T-cell (primary cell): ENCODE results near the gene RASL10A. TPM values are rescaled to one million over a fixed set of nuclear protein-coding genes. Genes with fewer than 3 reads are reported as not detected.

Source experiments
- ATAC-seq, 4 experiments: fragments of 200-7000 bp in 3 of 4; fragments of 150-1000 bp in 1 of 4; cut with Tn5 transposase; replicated peaks in 1 of 4; 1 replicate in 3 of 4; 2 replicates in 1 of 4; pipeline ENCODE4 v1.10.0; 2021; ENCODE audit warnings: moderate library complexity in 3 of 4, mild to moderate bottlenecking in 2 of 4, moderate number of reproducible peaks in 1 of 4
- CTCF ChIA-PET, 2 donors: fragments of 300-600 bp; sonication (Branson Sonifier 250); formaldehyde crosslinking; loops; one replicate each; lab custom pipeline; 2022; ENCODE audit warnings: antibody characterized with exemption in 2 of 2; lab: Charles Lee
- POLR2A ChIA-PET, 2 donors: fragments of 300-600 bp; sonication (Branson Sonifier 250); formaldehyde crosslinking; loops; one replicate each; lab custom pipeline; 2022; ENCODE audit warnings: antibody characterized with exemption in 2 of 2; lab: Charles Lee
- DNase-seq, 35 experiments: peaks; one replicate each; pipeline versions ENCODE4 v3.0.0 to v3.0.0-alpha.2; 2013 to 2023
- H3K27ac ChIP-seq: one replicate; pipeline ENCODE4 v1.5.1; 2013; ENCODE audit warnings: low read length
- H3K27me3 ChIP-seq, 2 experiments: replicated peaks in 1 of 2; 1 replicate in 1 of 2; 2 replicates in 1 of 2; pipeline versions ENCODE4 v1.6.1 to v1.7.0; 2013; ENCODE audit warnings: low read length in 1 of 2, mixed read lengths in 1 of 2; ENCODE audit not compliant: control insufficient read depth in 2 of 2, insufficient read depth in 2 of 2; ENCODE audit errors: extremely low read depth in 1 of 2
- H3K36me3 ChIP-seq, 2 donors: 1 replicate in 1 of 2; 2 replicates in 1 of 2; pipeline versions ENCODE4 v1.6.1 to v1.7.0; 2013; ENCODE audit warnings: low read length in 1 of 2; ENCODE audit not compliant: control insufficient read depth in 2 of 2, insufficient read depth in 1 of 2; ENCODE audit errors: extremely low read depth in 1 of 2
- H3K4me1 ChIP-seq, 2 experiments: 1 replicate in 1 of 2; 2 replicates in 1 of 2; pipeline versions ENCODE4 v1.6.1 to v1.7.0; 2013; ENCODE audit warnings: low read length in 2 of 2, mixed read lengths in 1 of 2; ENCODE audit not compliant: insufficient read depth in 2 of 2, control insufficient read depth in 1 of 2; ENCODE audit errors: extremely low read depth in 1 of 2
- H3K4me3 ChIP-seq, 2 donors: 1 replicate in 1 of 2; 2 replicates in 1 of 2; pipeline versions ENCODE4 v1.5.1 to v1.7.0; 2013; ENCODE audit warnings: mild to moderate bottlenecking in 2 of 2, low read length in 1 of 2, moderate library complexity in 1 of 2; ENCODE audit not compliant: control insufficient read depth in 1 of 2; ENCODE audit errors: extremely low read depth in 1 of 2
- H3K9me3 ChIP-seq: 2 replicates; pipeline ENCODE4 v1.7.0; 2013
- H3K27ac Mint-ChIP-seq, 2 donors: one replicate each; pipeline ENCODE4 v1.8.0; 2020 to 2021; ENCODE audit warnings: mild to moderate bottlenecking in 2 of 2, mixed read lengths in 2 of 2
- H3K27me3 Mint-ChIP-seq, 2 donors: one replicate each; pipeline ENCODE4 v1.8.0; 2021 to 2022; ENCODE audit warnings: mixed read lengths in 2 of 2
- H3K36me3 Mint-ChIP-seq: one replicate; pipeline ENCODE4 v1.8.0; 2021; ENCODE audit warnings: mixed read lengths
- H3K4me1 Mint-ChIP-seq, 3 donors: one replicate each; pipeline ENCODE4 v1.8.0; 2020 to 2022; ENCODE audit warnings: mixed read lengths in 3 of 3, mild to moderate bottlenecking in 1 of 3
- H3K4me3 Mint-ChIP-seq, 3 donors: one replicate each; pipeline ENCODE4 v1.8.0; 2020 to 2022; ENCODE audit warnings: mild to moderate bottlenecking in 3 of 3, mixed read lengths in 3 of 3, moderate library complexity in 3 of 3
- H3K9me3 Mint-ChIP-seq, 3 donors: one replicate each; pipeline ENCODE4 v1.8.0; 2020 to 2022; ENCODE audit warnings: mixed read lengths in 3 of 3
- WGBS: methylation state at CpG from one replicate; pipeline ENCODE4 v1.1.5; 2013; ENCODE audit warnings: missing lambda C conversion rate; ENCODE audit not compliant: insufficient coverage; 5-methylcytosine and 5-hydroxymethylcytosine counted together
- total RNA-seq, 35 experiments: library from RNA in 6 of 35; stranded (reverse) in 6 of 35; fragments of 120-200 nt in 1 of 35; gene quantifications; one replicate each; pipeline versions ENCODE4 v1.2.1 to v1.2.4 and lab custom pipeline; 2013 to 2026

The RASL10A gene
- total RNA-seq, 5 donors from 2014 or later (not counting 1 experiment from before 2014, with no cell fraction given): 0.33 to 1.2 (median 0.71) TPM; not detected in 1

DNA sequence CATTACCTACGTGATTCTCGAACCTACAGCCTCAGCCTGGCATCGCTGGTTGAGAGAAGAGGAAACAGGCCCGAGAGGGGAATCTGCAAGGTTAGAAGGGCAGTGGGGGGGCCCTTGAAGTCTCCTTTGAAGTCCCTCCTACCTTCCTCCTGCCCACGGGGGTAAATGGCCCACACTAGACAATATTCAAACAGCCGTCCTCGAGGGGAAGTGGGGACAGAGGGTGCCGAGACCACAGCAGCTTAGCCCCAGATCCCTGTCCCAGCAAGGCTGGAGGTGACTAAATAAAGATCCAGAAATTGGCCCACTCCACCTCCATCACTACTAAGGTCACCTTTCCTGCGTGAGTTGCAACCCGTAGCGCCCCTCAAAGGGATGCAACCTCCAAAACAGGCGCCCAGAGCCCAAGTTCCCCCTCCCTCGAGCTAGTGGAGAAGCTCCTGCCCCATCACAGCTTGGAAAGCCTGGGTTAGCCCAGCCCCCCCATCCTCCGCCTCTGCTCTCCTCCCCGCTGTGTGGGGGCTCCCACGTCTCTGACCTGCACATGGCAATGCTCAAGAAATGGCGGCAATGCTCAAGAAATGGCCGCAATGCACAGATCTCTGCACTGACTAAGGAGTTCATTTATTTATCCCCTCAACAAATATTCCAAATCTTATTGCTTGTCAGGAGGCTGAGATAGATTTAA is 788 bp upstream of the RASL10A start:
- 55% methylated on average over 11 of the region's 18 CpGs for WGBS
- ChIA-PET POLR2A (no interaction called here), CTCF (no interaction called here)
- no peak overlapping the region for H3K4me3 ChIP-seq
- Mint-ChIP-seq H3K27ac (no peak overlapping the region), H3K36me3 (no peaks in the 10 kb centered on the region), H3K4me1 (peaks cover 13 to 29% (median 15%) of the 10 kb centered on the region in 3 donors), H3K27me3 (peaks cover 30 to 41% of the 10 kb centered on the region in 2 donors), H3K9me3 (no peaks in the 10 kb centered on the region), H3K4me3 (peak overlapping the region; percentile 6 to 51 (median 17))
- H3K36me3 ChIP-seq: no peaks in the 10 kb centered on the region
- no peak overlapping the region for H3K27ac ChIP-seq
- DNase-seq (no peak), ATAC-seq (no peak)
- peaks cover 9 to 62% of the 10 kb centered on the region in 2 experiments for H3K27me3 ChIP-seq
- peaks cover 2 to 25% of the 10 kb centered on the region in 2 experiments for H3K4me1 ChIP-seq
- no peaks in the 10 kb centered on the region for H3K9me3 ChIP-seq

DNA sequence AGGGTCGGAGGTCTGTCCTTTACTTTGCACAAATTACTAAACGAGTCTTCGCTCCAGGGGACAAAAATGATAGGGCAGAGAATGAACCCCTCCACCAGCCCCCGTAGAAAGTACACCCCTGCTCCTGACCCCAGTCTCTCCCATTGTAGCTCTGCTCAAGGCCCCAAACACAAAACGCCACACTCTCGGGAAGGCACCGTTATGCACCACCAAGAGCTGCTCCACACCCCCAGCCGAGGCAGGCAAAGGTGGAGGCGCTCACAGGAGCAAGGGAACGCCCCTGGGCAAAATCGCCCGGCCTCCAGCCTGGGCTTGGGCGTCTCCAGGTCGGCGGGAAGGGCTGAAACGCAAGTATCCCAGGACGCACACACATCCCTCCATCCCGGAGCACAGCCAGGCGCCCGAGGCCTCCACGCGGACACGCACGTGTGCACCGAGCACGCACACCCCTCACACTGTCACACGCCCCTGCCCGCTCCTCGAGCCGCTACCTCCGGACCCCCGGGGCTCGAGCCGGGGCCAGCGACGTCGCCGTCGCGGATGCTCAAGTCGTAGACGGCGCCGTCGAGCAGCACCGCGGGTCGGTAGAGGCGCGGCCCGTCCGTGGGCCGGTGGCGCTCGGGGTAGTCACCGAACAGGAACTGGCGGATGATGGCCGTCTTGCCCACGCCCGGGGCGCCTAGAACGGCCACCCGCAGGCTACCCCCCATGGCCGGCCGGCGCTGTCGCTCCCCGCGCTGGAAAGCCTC is 786 bp downstream of the RASL10A start:
- peak overlapping the region; percentile 21 to 75 (median 25) for H3K4me3 Mint-ChIP-seq
- ATAC-seq (no peak), DNase-seq (no peak)
- H3K36me3 Mint-ChIP-seq: no peaks in the 10 kb centered on the region
- peaks cover 30 to 45% of the 10 kb centered on the region in 2 donors for H3K27me3 Mint-ChIP-seq
- Histone ChIP-seq H3K36me3 (no peaks in the 10 kb centered on the region), H3K27me3 (peaks cover 9 to 72% of the 10 kb centered on the region in 2 experiments), H3K4me3 (peak overlapping the region in 1 of 2 donors; percentile 15), H3K4me1 (peaks cover 2 to 32% of the 10 kb centered on the region in 2 experiments), H3K9me3 (no peaks in the 10 kb centered on the region), H3K27ac (no peak overlapping the region)
- H3K9me3 Mint-ChIP-seq: no peaks in the 10 kb centered on the region
- ChIA-PET POLR2A (interaction anchor here in 1 of 2 donors (0.5 kb wide), 1 partner anchor 64 kb away, joined by 3 read pairs; no protein-coding TSS in a partner anchor), CTCF (no interaction called here)
- no peak overlapping the region for H3K27ac Mint-ChIP-seq
- 5% methylated on average over 67 of the region's 69 CpGs for WGBS
- H3K4me1 Mint-ChIP-seq: peaks cover 13 to 32% (median 17%) of the 10 kb centered on the region in 3 donors

DNA sequence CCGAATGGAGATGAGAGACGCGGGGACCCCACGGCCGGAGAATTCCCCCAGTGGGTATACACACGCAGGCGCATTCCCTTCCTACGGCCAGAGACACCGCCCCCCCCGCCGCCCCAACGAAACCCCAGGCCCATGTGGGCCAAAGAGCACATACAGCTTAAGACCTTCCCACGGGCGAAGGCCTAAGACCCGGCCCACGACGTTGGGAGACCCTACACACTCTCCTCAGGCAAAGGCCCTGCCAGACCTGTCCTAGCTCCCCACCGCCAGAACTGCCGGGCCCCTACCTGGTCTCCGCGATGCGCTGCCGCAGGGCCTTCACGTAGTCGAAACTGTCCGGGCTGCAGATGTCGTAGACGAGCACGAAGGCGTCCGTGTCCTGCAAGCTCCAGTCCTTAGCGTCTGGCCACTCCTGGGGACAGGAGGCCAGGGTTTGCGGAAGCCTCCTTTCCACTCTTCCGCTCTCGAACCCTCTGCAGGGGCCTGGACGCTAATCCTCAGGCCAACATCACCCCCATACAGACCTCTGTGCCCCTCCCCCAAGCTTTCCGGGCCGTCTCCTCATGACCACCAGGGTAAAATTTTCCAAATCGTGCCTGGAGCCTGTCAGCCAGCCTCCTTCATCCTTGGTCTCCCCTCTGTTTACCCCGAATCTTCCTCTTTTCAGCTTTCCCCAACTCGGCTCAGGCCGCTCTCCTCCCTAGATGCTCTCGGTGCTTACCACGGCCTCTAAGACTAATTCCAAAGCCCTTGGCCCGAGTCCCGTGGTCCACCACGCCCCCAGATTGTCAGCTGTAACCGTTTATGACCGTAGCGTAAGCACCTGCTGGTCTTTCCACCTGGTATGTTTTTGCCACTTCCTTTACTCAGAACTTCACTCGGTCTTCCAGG is 1.7 kb downstream of the RASL10A start:
- Mint-ChIP-seq H3K27ac (peak overlapping the region in 1 of 2 donors; percentile 39), H3K4me3 (peak overlapping the region; percentile 21 to 75 (median 25)), H3K9me3 (no peaks in the 10 kb centered on the region), H3K4me1 (peaks cover 13 to 35% (median 18%) of the 10 kb centered on the region in 3 donors), H3K27me3 (peaks cover 30 to 49% of the 10 kb centered on the region in 2 donors), H3K36me3 (no peaks in the 10 kb centered on the region)
- DNase-seq: no peak
- no peaks in the 10 kb centered on the region for H3K9me3 ChIP-seq
- ChIA-PET POLR2A (interaction anchor here (0.5 kb wide), 2 partner anchors 65 to 1606 kb away, joined by 3 to 4 read pairs; no protein-coding TSS in a partner anchor), CTCF (no interaction called here)
- peaks cover 2 to 38% of the 10 kb centered on the region in 2 experiments for H3K4me1 ChIP-seq
- ATAC-seq: no peak
- peaks cover 9 to 72% of the 10 kb centered on the region in 2 experiments for H3K27me3 ChIP-seq
- H3K36me3 ChIP-seq: no peaks in the 10 kb centered on the region
- no peak overlapping the region for H3K4me3 ChIP-seq
- 24% methylated on average over 45 of the region's 51 CpGs for WGBS
- no peak overlapping the region for H3K27ac ChIP-seq

DNA sequence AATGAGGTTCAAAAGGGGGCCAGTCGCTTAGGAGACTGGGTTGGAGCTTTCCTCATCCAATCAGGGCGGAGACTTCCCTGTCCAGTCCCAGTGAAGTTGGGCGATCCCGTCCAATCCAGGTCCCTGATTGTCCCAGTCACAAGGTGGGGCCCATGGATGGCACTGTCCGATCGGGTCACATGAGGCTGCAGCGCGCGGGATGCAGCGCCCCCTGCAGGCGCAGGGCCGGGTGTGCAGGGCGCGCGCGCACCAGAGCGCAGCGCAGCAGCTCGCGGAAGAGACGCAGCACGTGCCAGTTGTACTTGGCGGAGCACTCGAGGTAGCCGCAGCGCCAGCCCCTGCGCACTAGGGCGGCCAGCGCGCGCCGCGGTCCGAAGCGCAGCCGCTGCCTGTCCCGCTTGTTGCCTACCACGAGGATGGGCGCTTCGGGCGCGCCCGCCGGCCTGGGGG is 2.3 kb downstream of the RASL10A start:
- ChIA-PET POLR2A (no interaction called here), CTCF (no interaction called here)
- H3K4me3 ChIP-seq: no peak overlapping the region
- Mint-ChIP-seq H3K27ac (no peak overlapping the region), H3K4me3 (peak overlapping the region in 1 of 3 donors; percentile 24), H3K27me3 (peaks cover 30 to 50% of the 10 kb centered on the region in 2 donors), H3K9me3 (no peaks in the 10 kb centered on the region), H3K4me1 (peaks cover 13 to 40% (median 22%) of the 10 kb centered on the region in 3 donors), H3K36me3 (no peaks in the 10 kb centered on the region)
- no peak overlapping the region for H3K27ac ChIP-seq
- DNase-seq (peak in 1 of 35 experiments; percentile 44), ATAC-seq (peak in 1 of 4 experiments; percentile 48)
- peaks cover 2 to 45% of the 10 kb centered on the region in 2 experiments for H3K4me1 ChIP-seq
- 19% methylated on average over 38 of the region's 44 CpGs for WGBS
- no peaks in the 10 kb centered on the region for H3K36me3 ChIP-seq
- H3K9me3 ChIP-seq: no peaks in the 10 kb centered on the region
- peaks cover 9 to 65% of the 10 kb centered on the region in 2 experiments for H3K27me3 ChIP-seq

DNA sequence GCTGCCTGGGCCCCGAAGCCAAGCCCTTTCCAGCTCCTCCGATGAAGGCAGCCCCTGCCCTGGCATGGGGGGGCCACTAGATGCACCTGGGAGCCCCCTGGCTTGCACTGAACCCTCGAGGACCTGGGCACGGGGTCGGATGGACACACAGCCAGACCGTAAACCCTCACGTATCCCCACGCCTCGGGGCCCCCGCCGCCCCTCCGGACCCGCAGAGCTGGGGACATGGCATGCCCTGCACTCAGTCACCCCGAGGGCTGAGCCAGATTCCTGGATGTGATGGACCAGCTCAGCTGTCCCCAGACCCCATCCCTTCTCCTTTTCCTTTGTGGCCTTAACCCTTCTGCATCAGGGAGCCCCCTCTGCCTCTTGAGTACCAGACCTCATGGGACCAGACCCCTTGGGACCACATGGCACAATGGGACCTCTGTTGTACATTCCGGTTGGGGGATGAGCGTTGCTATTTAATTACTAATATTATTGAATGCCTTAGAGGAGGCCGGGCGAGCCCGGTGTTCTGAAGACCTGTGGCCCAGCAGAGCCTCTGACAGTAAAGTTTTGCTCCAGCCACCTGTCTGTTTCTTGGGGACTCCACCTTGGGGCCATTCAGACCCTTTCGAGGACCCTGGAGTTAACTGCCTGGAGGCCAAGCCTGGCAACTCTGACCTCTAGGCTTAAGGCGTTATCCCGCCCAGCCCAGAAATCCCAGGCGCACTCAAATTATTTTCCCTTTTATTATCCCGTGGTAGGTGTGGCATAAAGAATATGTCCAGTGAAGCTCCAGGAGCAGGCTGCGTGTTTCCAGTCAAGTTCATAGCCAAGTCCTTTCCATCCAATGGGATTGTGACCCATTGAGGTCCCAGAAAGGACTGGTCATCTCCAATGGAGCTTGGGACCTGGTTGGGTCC is 3.0 kb downstream of the RASL10A start:
- WGBS: 85% methylated on average over 17 of the region's 25 CpGs
- H3K4me1 ChIP-seq: peaks cover 2 to 50% of the 10 kb centered on the region in 2 experiments
- DNase-seq: no peak
- ChIA-PET POLR2A (no interaction called here), CTCF (interaction anchor here in 1 of 2 donors (0.6 kb wide), 1 partner anchor 514 kb away, joined by 4 read pairs; no protein-coding TSS in a partner anchor)
- Mint-ChIP-seq H3K27me3 (peaks cover 30 to 53% of the 10 kb centered on the region in 2 donors), H3K4me3 (peak overlapping the region in 1 of 3 donors; percentile 24), H3K36me3 (no peaks in the 10 kb centered on the region), H3K9me3 (no peaks in the 10 kb centered on the region), H3K27ac (no peak overlapping the region), H3K4me1 (peaks cover 16 to 43% (median 22%) of the 10 kb centered on the region in 3 donors)
- no peak for ATAC-seq
- H3K27ac ChIP-seq: no peak overlapping the region
- H3K27me3 ChIP-seq: peaks cover 9 to 71% of the 10 kb centered on the region in 2 experiments
- no peaks in the 10 kb centered on the region for H3K9me3 ChIP-seq
- H3K36me3 ChIP-seq: no peaks in the 10 kb centered on the region
- H3K4me3 ChIP-seq: no peak overlapping the region
